ENCODE results near the gene IQSEC1.

IQSEC1 gene

DNA sequence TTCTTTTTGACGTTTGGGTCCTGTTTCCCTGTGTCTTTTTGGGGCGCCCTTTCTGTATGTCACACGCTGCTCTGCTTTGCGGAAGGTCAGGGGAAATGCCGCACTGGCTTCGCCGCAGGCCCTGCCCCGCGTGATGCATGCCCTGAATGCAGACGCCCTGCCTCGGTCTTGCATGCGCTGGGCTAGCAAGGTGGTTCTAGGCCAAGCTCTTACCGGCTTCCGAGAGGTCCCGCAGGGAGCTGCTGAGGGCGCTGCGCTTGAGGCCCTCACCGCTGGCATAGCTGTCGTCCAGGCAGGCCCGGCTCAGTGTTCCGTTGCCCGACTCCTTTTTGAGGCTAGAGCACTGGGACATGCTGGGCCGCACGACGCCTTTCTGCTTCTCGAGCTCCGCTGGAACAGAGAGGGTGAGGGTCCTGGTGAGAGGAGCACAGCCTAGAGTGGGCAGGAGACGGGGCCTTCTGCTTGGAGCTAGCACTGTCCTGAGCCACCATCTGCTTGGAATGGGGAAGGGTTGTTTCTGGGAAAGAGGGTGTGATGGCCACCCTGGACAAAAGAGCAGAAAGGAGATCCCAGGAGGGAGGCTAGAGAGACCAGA, 165.0 kb downstream of the IQSEC1 start:
- TF ChIP-seq, protein P1, sequence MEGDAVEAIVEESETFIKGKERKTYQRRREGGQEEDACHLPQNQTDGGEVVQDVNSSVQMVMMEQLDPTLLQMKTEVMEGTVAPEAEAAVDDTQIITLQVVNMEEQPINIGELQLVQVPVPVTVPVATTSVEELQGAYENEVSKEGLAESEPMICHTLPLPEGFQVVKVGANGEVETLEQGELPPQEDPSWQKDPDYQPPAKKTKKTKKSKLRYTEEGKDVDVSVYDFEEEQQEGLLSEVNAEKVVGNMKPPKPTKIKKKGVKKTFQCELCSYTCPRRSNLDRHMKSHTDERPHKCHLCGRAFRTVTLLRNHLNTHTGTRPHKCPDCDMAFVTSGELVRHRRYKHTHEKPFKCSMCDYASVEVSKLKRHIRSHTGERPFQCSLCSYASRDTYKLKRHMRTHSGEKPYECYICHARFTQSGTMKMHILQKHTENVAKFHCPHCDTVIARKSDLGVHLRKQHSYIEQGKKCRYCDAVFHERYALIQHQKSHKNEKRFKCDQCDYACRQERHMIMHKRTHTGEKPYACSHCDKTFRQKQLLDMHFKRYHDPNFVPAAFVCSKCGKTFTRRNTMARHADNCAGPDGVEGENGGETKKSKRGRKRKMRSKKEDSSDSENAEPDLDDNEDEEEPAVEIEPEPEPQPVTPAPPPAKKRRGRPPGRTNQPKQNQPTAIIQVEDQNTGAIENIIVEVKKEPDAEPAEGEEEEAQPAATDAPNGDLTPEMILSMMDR (IDR thresholded peaks at IDR 0.05; ENCODE audit: poor library complexity, severe bottlenecking), result no peak
- Histone ChIP-seq H3K4me3 (ENCODE audit: severe bottlenecking) (no peak overlapping the region), H3K27me3 (ENCODE audit: insufficient read depth, poor library complexity, severe bottlenecking) (no peaks in the 10 kb centered on the region), H3K4me1 (ENCODE audit: insufficient read depth, poor library complexity, severe bottlenecking) (no peaks in the 10 kb centered on the region), H3K27ac (ENCODE audit: poor library complexity, severe bottlenecking) (no peak overlapping the region), H3K36me3 (ENCODE audit: low read depth) (no peaks in the 10 kb centered on the region), H3K9me3 (ENCODE audit: severe bottlenecking) (no peaks in the 10 kb centered on the region)
- ATAC-seq (ENCODE audit: low read depth) (no peak), DNase-seq (ENCODE audit: low spot score) (no peak)

DNA sequence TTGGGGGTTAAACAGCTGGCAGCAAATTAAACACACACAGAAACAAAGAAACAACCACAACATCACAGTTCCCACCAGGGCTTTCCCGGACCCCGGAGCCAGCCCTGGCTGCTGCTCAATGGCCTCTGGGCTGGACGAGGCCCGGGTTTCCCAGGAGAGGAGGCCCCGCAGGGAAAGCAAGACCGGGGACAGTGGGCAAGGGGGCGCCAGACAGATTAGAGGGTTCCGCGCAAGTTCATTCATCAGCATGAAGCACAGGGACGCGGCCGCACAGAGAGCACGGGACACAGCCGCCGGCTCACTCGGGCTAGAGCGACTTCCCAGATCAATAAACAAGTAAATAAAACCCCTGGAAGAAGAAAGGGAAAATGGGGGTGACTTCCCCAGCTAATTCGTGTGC, 165.5 kb downstream of the IQSEC1 start:
- Histone ChIP-seq H3K4me1 (ENCODE audit: insufficient read depth, poor library complexity, severe bottlenecking) (no peaks in the 10 kb centered on the region), H3K9me3 (ENCODE audit: severe bottlenecking) (no peaks in the 10 kb centered on the region), H3K27ac (ENCODE audit: poor library complexity, severe bottlenecking) (no peak overlapping the region), H3K36me3 (ENCODE audit: low read depth) (no peaks in the 10 kb centered on the region), H3K4me3 (ENCODE audit: severe bottlenecking) (no peak overlapping the region), H3K27me3 (ENCODE audit: insufficient read depth, poor library complexity, severe bottlenecking) (no peaks in the 10 kb centered on the region)
- DNase-seq (ENCODE audit: low spot score), result no peak
- ATAC-seq (ENCODE audit: low read depth), result no peak
- TF ChIP-seq, protein P1 (IDR thresholded peaks at IDR 0.05; ENCODE audit: poor library complexity, severe bottlenecking), result no peak

DNA sequence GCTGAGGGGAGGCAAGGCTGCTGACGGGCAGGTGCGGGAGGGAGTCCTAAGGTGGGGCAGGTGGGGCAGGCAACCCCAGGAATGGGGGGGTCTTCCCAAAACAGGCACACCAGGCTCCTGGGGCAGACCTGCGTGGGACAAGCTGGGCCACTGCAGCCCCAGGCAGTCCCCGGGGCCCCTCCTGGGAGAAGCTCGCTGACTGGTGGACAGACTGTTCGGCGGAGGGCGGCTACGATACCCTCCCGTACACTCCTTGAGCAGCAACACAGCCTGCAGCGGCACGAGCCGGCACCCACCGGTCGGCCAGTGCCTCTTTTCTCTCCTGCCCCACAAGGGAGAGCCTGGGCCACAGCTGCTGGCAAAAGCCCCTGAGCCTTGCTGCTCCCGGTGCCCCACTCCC, 165.9 kb downstream of the IQSEC1 start:
- Histone ChIP-seq H3K36me3 (ENCODE audit: low read depth) (no peaks in the 10 kb centered on the region), H3K4me1 (ENCODE audit: insufficient read depth, poor library complexity, severe bottlenecking) (no peaks in the 10 kb centered on the region), H3K27ac (ENCODE audit: poor library complexity, severe bottlenecking) (no peak overlapping the region), H3K9me3 (ENCODE audit: severe bottlenecking) (no peaks in the 10 kb centered on the region), H3K27me3 (ENCODE audit: insufficient read depth, poor library complexity, severe bottlenecking) (no peaks in the 10 kb centered on the region), H3K4me3 (ENCODE audit: severe bottlenecking) (no peak overlapping the region)
- ATAC-seq (ENCODE audit: low read depth) (no peak), DNase-seq (ENCODE audit: low spot score) (no peak)
- TF ChIP-seq, protein P1 (IDR thresholded peaks at IDR 0.05; ENCODE audit: poor library complexity, severe bottlenecking), result no peak

DNA sequence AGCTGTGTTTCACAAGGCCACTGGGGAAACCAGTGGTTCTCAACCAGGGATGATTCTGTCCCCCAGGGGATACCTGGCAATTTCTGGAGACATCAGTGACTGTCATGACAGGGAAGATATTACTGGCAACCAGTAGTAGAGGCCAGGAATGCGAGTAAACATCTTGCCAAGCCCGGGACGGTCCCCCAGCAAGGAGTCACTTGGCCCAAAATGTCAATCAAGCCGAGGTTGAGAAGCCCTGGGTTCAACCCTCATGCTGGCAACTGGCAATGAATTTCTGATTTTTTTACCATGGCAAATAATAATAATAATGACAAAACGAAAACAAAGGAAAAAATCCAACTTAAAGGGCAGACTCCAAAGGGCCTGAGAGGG, 166.3 kb downstream of the IQSEC1 start:
- no peaks in the 10 kb centered on the region for H3K27me3 ChIP-seq (ENCODE audit: insufficient read depth, poor library complexity, severe bottlenecking)
- no peaks in the 10 kb centered on the region for H3K36me3 ChIP-seq (ENCODE audit: low read depth)
- no peaks in the 10 kb centered on the region for H3K9me3 ChIP-seq (ENCODE audit: severe bottlenecking)
- no peaks in the 10 kb centered on the region for H3K4me1 ChIP-seq (ENCODE audit: insufficient read depth, poor library complexity, severe bottlenecking)
- TF ChIP-seq, protein P1 (IDR thresholded peaks at IDR 0.05; ENCODE audit: poor library complexity, severe bottlenecking), result no peak
- no peak overlapping the region for H3K27ac ChIP-seq (ENCODE audit: poor library complexity, severe bottlenecking)
- no peak overlapping the region for H3K4me3 ChIP-seq (ENCODE audit: severe bottlenecking)
- ATAC-seq (ENCODE audit: low read depth) (no peak), DNase-seq (ENCODE audit: low spot score) (no peak)

DNA sequence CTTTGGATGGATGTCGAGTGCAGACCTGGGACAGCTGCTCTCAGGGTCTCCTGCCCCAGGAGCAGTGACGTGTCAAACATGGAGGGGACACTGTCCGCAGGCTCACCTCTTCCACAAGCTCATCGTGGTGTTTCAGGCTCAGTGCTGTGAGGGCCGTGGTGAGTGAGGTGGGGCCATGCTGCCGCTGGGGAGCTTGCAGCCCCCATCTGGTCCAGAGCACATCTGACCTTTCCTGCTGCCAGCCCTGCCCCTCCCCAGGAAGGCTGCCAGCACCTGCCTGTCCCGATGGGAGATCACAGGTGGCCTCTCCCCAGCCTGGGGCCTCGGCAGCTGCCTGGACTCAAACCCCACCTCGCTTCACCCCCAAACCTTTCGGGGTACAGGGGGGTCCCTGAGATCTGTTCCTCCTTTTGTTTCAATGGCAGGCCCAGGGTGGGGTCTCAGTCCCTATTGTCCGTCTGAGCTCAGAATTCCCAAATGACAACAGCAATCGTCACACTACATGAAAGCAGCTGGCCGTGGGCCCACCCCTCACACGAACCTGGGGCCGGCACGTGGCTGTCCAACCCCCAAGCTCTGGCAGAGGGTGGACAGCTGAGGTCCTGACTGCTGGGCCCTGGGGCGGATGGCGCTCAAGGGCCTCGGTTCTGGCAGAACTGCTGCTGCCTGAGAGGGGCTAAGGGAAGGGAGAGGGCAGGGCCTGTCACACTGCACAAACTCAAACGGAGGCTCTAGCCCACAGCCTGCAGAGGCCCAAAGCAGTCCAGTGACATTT, 166.9 kb downstream of the IQSEC1 start:
- ATAC-seq (ENCODE audit: low read depth) (no peak), DNase-seq (ENCODE audit: low spot score) (no peak)
- no peaks in the 10 kb centered on the region for H3K4me1 ChIP-seq (ENCODE audit: insufficient read depth, poor library complexity, severe bottlenecking)
- no peaks in the 10 kb centered on the region for H3K36me3 ChIP-seq (ENCODE audit: low read depth)
- no peaks in the 10 kb centered on the region for H3K27me3 ChIP-seq (ENCODE audit: insufficient read depth, poor library complexity, severe bottlenecking)
- H3K27ac ChIP-seq (ENCODE audit: poor library complexity, severe bottlenecking), result no peak overlapping the region
- TF ChIP-seq, protein P1 (IDR thresholded peaks at IDR 0.05; ENCODE audit: poor library complexity, severe bottlenecking), result no peak
- H3K4me3 ChIP-seq (ENCODE audit: severe bottlenecking), result no peak overlapping the region
- H3K9me3 ChIP-seq (ENCODE audit: severe bottlenecking), result no peaks in the 10 kb centered on the region

Data from RWPE2 (cell line).